CD4-positive, alpha-beta T cell (primary cell): Measurements from ENCODE around the gene FAM228A. TPM values are rescaled to one million over a fixed set of nuclear protein-coding genes. Genes with fewer than 3 reads are reported as not detected.
"Not testable (repeated sequence)": the region's sequence is repeated elsewhere in the genome, so short reads cannot be mapped to it uniquely, and the experiment has no call there.

Experiments
- ATAC-seq: fragments of 200-7000 bp; cut with Tn5 transposase; one replicate; pipeline ENCODE4 v1.10.0; 2022; ENCODE audit warnings: mild to moderate bottlenecking; ENCODE audit not compliant: poor library complexity
- CTCF ChIA-PET: fragments of 350-600 bp; sonication (Branson Sonifier 250); formaldehyde crosslinking; loops from one replicate; lab custom pipeline; 2021; ENCODE audit warnings: antibody characterized with exemption, inconsistent platforms; lab: Charles Lee
- POLR2A ChIA-PET: fragments of 350-600 bp; sonication (Branson Sonifier 250); formaldehyde crosslinking; loops from one replicate; lab custom pipeline; 2021; ENCODE audit warnings: antibody characterized with exemption, inconsistent platforms; lab: Charles Lee
- DNase-seq, 14 experiments: peaks; one replicate each; pipeline ENCODE4 v3.0.0-alpha.2; 2013 to 2020; ENCODE audit warnings: mixed read lengths in 2 of 14
- H3K27ac ChIP-seq, 2 donors: one replicate each; pipeline versions ENCODE4 v1.5.1 to v1.7.0; 2013; ENCODE audit warnings: low read length in 2 of 2, low read depth in 1 of 2, mild to moderate bottlenecking in 1 of 2
- H3K27me3 ChIP-seq, 2 experiments: 1 replicate in 1 of 2; 2 replicates in 1 of 2; pipeline versions ENCODE4 v1.6.1 to v1.7.0; 2013; ENCODE audit warnings: low read length in 2 of 2, control low read depth in 1 of 2, mild to moderate bottlenecking in 1 of 2, moderate library complexity in 1 of 2; ENCODE audit not compliant: insufficient read depth in 2 of 2, control insufficient read depth in 1 of 2
- H3K36me3 ChIP-seq: one replicate; pipeline ENCODE4 v1.6.1; 2013; ENCODE audit warnings: low read length, control low read depth; ENCODE audit not compliant: insufficient read depth
- H3K4me1 ChIP-seq: one replicate; pipeline ENCODE4 v1.6.1; 2013; ENCODE audit warnings: low read length, control low read depth; ENCODE audit not compliant: insufficient read depth
- H3K4me3 ChIP-seq: one replicate; pipeline ENCODE4 v1.5.1; 2013; ENCODE audit warnings: mild to moderate bottlenecking, low read length, moderate library complexity
- H3K9me3 ChIP-seq, 2 experiments: 1 replicate in 1 of 2; 2 replicates in 1 of 2; pipeline versions ENCODE4 v1.6.1 to v1.7.0; 2013; ENCODE audit warnings: low read length in 2 of 2, mild to moderate bottlenecking in 2 of 2, control low read depth in 1 of 2, moderate library complexity in 1 of 2; ENCODE audit not compliant: control insufficient read depth in 1 of 2, insufficient read depth in 1 of 2
- H3K27ac Mint-ChIP-seq: one replicate; pipeline ENCODE4 v1.8.0; 2020; ENCODE audit warnings: mixed read lengths
- H3K27me3 Mint-ChIP-seq: one replicate; pipeline ENCODE4 v1.8.0; 2021; ENCODE audit warnings: mixed read lengths
- H3K36me3 Mint-ChIP-seq: one replicate; pipeline ENCODE4 v1.8.0; 2021; ENCODE audit warnings: low read depth, mixed read lengths
- H3K4me1 Mint-ChIP-seq: one replicate; pipeline ENCODE4 v1.8.0; 2021; ENCODE audit warnings: low read depth, mixed read lengths
- H3K4me3 Mint-ChIP-seq: one replicate; pipeline ENCODE4 v1.8.0; 2020; ENCODE audit warnings: mild to moderate bottlenecking, mixed read lengths
- H3K9me3 Mint-ChIP-seq: one replicate; pipeline ENCODE4 v1.8.0; 2020; ENCODE audit warnings: mixed read lengths
- intact Hi-C, 2 experiments: fragments of 100-400 bp; cut with DNase I in 1 of 2; cut with micrococcal nuclease in 1 of 2; formaldehyde crosslinking; loops; one replicate each; pipeline versions ENCODE4 v1.15.1 to v1.9.0; 2023 to 2025; cut with DNase I, micrococcal nuclease
- total RNA-seq, 174 experiments: library from RNA in 2 of 174; stranded (reverse) in 2 of 174; gene quantifications; one replicate each; pipeline ENCODE4 v1.2.3 and lab custom pipeline; 2021 to 2026
- TF ChIP-seq, protein P1 (sequence below): fragments of 200-600 bp; IDR thresholded peaks from one replicate; pipeline ENCODE4 v1.8.0; 2022; ENCODE audit warnings: antibody characterized with exemption, mild to moderate bottlenecking

FAM228A gene
- total RNA-seq, 2 experiments from 2014 or later: 0.20 to 0.22 TPM

DNA sequence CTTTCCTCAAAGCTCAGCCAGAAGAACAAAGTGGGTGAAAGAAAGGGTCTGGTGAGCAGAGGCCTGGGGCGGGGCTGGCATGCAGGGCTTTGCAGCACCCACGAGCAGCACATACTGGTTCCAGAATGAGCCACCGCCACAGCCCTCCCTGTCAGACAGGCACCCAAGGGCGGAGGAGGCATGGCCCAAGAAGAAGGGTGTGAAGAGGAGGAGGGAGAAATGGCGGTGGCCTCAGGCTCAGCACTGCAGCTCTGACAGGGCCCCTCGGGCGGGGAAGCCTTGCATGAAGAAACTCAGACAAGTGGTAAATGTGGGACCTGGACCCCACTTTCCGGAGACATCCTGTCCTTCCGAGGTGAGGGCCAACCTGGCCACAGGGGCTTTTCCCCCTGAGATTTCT lies 15.7 kb downstream of the FAM228A start:
- POLR2A ChIA-PET: no interaction called here
- Histone ChIP-seq H3K27me3 (no peaks in the 10 kb centered on the region), H3K4me1 (no peaks in the 10 kb centered on the region), H3K36me3 (no peaks in the 10 kb centered on the region), H3K27ac (no peak overlapping the region), H3K9me3 (no peaks in the 10 kb centered on the region), H3K4me3 (no peak overlapping the region)
- no peak overlapping the region for H3K4me3 Mint-ChIP-seq
- peaks cover 8% of the 10 kb centered on the region for H3K9me3 Mint-ChIP-seq
- TF ChIP-seq, protein P1, sequence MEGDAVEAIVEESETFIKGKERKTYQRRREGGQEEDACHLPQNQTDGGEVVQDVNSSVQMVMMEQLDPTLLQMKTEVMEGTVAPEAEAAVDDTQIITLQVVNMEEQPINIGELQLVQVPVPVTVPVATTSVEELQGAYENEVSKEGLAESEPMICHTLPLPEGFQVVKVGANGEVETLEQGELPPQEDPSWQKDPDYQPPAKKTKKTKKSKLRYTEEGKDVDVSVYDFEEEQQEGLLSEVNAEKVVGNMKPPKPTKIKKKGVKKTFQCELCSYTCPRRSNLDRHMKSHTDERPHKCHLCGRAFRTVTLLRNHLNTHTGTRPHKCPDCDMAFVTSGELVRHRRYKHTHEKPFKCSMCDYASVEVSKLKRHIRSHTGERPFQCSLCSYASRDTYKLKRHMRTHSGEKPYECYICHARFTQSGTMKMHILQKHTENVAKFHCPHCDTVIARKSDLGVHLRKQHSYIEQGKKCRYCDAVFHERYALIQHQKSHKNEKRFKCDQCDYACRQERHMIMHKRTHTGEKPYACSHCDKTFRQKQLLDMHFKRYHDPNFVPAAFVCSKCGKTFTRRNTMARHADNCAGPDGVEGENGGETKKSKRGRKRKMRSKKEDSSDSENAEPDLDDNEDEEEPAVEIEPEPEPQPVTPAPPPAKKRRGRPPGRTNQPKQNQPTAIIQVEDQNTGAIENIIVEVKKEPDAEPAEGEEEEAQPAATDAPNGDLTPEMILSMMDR: no peak
- no peak for ATAC-seq
- peaks cover 13% of the 10 kb centered on the region for H3K36me3 Mint-ChIP-seq
- H3K4me1 Mint-ChIP-seq: no peaks in the 10 kb centered on the region
- no peak overlapping the region for H3K27ac Mint-ChIP-seq
- intact Hi-C loops: no loop called here
- no peak for DNase-seq
- CTCF ChIA-PET: no interaction called here
- no peaks in the 10 kb centered on the region for H3K27me3 Mint-ChIP-seq

DNA sequence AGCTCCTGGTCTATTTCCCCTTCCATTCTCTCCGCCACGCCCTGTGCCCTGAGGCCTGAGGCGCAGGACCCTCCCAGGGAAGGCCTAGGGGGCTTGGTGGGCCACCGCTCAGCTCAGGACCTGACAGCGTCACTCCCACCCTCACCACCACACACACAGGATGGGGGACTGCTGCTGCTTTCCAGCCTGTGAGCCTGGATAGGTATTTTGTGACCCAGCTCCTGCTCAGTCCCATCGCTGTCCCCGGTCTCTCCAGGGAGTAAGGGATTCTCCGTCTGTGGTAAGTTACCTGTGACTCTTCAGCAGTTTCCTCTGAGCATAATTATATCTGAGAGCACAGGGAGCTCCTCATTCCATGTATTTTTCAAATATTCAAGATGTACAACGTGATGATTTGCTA lies 16.3 kb downstream of the FAM228A start:
- no peak overlapping the region for H3K27ac Mint-ChIP-seq
- H3K27me3 Mint-ChIP-seq: no peaks in the 10 kb centered on the region
- H3K36me3 Mint-ChIP-seq: peaks cover 14% of the 10 kb centered on the region
- Histone ChIP-seq H3K4me3 (no peak overlapping the region), H3K4me1 (no peaks in the 10 kb centered on the region), H3K9me3 (no peaks in the 10 kb centered on the region), H3K27ac (no peak overlapping the region), H3K27me3 (no peaks in the 10 kb centered on the region), H3K36me3 (no peaks in the 10 kb centered on the region)
- no peak overlapping the region for H3K4me3 Mint-ChIP-seq
- TF ChIP-seq, protein P1: no peak
- ChIA-PET POLR2A (no interaction called here), CTCF (no interaction called here)
- no peak for ATAC-seq
- intact Hi-C loops: no loop called here
- no peaks in the 10 kb centered on the region for H3K4me1 Mint-ChIP-seq
- no peak for DNase-seq
- peaks cover 8% of the 10 kb centered on the region for H3K9me3 Mint-ChIP-seq

DNA sequence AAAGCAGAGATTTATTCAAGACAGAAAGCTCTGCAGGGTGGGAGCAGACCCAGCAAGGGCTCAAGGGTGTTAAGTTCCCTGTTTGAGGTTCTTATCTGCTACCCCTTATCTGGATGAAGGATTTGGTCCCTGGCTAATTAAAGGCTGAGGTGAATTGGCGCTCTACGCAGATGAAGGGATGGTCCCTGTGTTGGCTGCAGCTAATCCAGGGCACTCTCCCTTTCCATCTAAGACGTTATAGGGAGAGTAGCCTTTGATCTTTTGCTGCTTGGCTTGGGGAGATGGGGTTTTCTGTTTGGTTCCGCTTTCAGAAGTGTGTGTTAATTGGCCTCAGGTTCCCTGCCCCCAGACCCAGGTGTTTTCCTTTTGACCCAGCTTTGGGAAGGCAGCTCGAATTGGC lies 17.0 kb downstream of the FAM228A start:
- Histone ChIP-seq H3K4me3 (no peak overlapping the region), H3K9me3 (no peaks in the 10 kb centered on the region), H3K27me3 (no peaks in the 10 kb centered on the region), H3K27ac (no peak overlapping the region), H3K4me1 (no peaks in the 10 kb centered on the region), H3K36me3 (no peaks in the 10 kb centered on the region)
- intact Hi-C loops: no loop called here
- ATAC-seq (no peak), DNase-seq (no peak)
- Mint-ChIP-seq H3K27ac (no peak overlapping the region), H3K4me1 (no peaks in the 10 kb centered on the region), H3K36me3 (peaks cover 19% of the 10 kb centered on the region), H3K4me3 (no peak overlapping the region), H3K9me3 (peaks cover 8% of the 10 kb centered on the region), H3K27me3 (no peaks in the 10 kb centered on the region)
- ChIA-PET CTCF (no interaction called here), POLR2A (no interaction called here)
- TF ChIP-seq, protein P1: no peak

DNA sequence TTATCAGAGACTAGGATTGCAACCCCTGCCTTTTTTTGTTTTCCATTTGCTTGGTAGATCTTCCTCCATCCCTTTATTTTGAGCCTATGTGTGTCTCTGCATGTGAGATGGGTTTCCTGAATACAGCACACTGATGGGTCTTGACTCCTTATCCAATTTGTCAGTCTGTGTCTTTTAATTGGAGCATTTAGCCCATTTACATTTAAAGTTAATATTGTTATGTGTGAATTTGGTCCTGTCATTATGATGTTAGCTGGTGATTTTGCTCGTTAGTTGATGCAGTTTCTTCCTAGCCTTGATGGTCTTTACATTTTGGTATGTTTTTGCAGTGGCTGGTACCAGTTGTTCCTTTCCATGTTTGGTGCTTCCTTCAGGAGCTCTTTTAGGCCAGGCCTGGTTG lies 22.4 kb downstream of the FAM228A start:
- H3K4me3 ChIP-seq, H3K27ac ChIP-seq, H3K4me3 Mint-ChIP-seq, H3K4me1 Mint-ChIP-seq, H3K27ac Mint-ChIP-seq, intact Hi-C loops, H3K9me3 ChIP-seq, ATAC-seq, H3K4me1 ChIP-seq, H3K27me3 Mint-ChIP-seq, H3K27me3 ChIP-seq, POLR2A ChIA-PET, CTCF ChIA-PET, H3K9me3 Mint-ChIP-seq, H3K36me3 ChIP-seq, DNase-seq: not testable (repeated sequence)
- peaks cover 42% of the 10 kb centered on the region for H3K36me3 Mint-ChIP-seq
